Uterus (tissue), 4 donors: ENCODE measurements around the gene AHR. TPM values are rescaled to one million over a fixed set of nuclear protein-coding genes. Genes with fewer than 3 reads are reported as not detected.
"Not testable (repeated sequence)": the region's sequence is repeated elsewhere in the genome, so short reads cannot be mapped to it uniquely, and the experiment has no call there.

Experiments used
- DNase-seq, 2 donors: peaks; one replicate each; pipeline ENCODE4 v3.0.0-alpha.2; 2019 to 2020
- H3K27ac ChIP-seq, 2 donors: fragments of 200-600 bp; sonication (generic); 1 replicate in 1 of 2; 2 replicates in 1 of 2; pipeline ENCODE4 v1.5.1; 2016 to 2018
- H3K27me3 ChIP-seq, 2 donors: fragments of 200-600 bp; sonication (generic); one replicate each; pipeline ENCODE4 v1.5.1; 2018 to 2019; ENCODE audit warnings: control low read depth in 1 of 2
- H3K36me3 ChIP-seq, 2 donors: fragments of 200-600 bp; sonication (generic); one replicate each; pipeline ENCODE4 v1.5.1; 2019; ENCODE audit warnings: control low read depth in 1 of 2
- H3K4me1 ChIP-seq, 2 donors: fragments of 200-600 bp; sonication (generic); one replicate each; pipeline ENCODE4 v1.5.1; 2018 to 2019; ENCODE audit warnings: control low read depth in 1 of 2
- H3K4me3 ChIP-seq, 2 donors: fragments of 200-600 bp; sonication (generic); 1 replicate in 1 of 2; 2 replicates in 1 of 2; pipeline ENCODE4 v1.5.1; 2018 to 2019; ENCODE audit warnings: mild to moderate bottlenecking in 1 of 2
- H3K9me3 ChIP-seq, 2 donors: fragments of 200-600 bp; sonication (generic); one replicate each; pipeline ENCODE4 v1.5.1; 2019; ENCODE audit warnings: control low read depth in 1 of 2
- POLR2A ChIP-seq, 2 donors: fragments of 450-650 bp; IDR thresholded peaks; one replicate each; pipeline ENCODE4 v1.6.1; 2016; ENCODE audit warnings: antibody characterized with exemption in 2 of 2, mild to moderate bottlenecking in 1 of 2, moderate library complexity in 1 of 2
- intact Hi-C: fragments of 100-400 bp; cut with DNase I; formaldehyde crosslinking; loops from one replicate; pipeline ENCODE4 v1.15.1; 2023; ENCODE audit warnings: low total_unique reads
- total RNA-seq, 4 donors: library from RNA; depleted of rRNA in 3 of 4; stranded (reverse); fragments of >200 nt in 3 of 4; gene quantifications; one replicate each; pipeline versions ENCODE4 v1.1.0 to v1.2.4, GENCODE V29; 2014 to 2023
- TF ChIP-seq, protein P1 (sequence below), 4 experiments: fragments of 200-600 bp in 2 of 4; fragments of 450-650 bp in 2 of 4; sonication (generic) in 2 of 4; IDR thresholded peaks; one replicate each; pipeline ENCODE4 v1.5.1; 2016 to 2019; ENCODE audit warnings: antibody characterized with exemption in 4 of 4, mild to moderate bottlenecking in 2 of 4, moderate library complexity in 1 of 4
- donor health status: DM: yes; HTN: yes; CAD: no.

AHR gene
- total RNA-seq, 4 donors from 2014 or later = 43.7 to 160 (median 91.5) TPM

DNA sequence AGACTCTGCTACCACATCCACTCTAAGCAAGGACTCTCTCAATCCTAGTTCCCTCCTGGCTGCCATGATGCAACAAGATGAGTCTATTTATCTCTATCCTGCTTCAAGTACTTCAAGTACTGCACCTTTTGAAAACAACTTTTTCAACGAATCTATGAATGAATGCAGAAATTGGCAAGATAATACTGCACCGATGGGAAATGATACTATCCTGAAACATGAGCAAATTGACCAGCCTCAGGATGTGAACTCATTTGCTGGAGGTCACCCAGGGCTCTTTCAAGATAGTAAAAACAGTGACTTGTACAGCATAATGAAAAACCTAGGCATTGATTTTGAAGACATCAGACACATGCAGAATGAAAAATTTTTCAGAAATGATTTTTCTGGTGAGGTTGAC is 40.7 kb downstream of the AHR start:
- Histone ChIP-seq H3K4me1 (no peaks in the 10 kb centered on the region), H3K9me3 (no peaks in the 10 kb centered on the region), H3K4me3 (no peak overlapping the region), H3K27me3 (no peaks in the 10 kb centered on the region), H3K27ac (no peak overlapping the region), H3K36me3 (no peaks in the 10 kb centered on the region)
- TF ChIP-seq, protein P1, sequence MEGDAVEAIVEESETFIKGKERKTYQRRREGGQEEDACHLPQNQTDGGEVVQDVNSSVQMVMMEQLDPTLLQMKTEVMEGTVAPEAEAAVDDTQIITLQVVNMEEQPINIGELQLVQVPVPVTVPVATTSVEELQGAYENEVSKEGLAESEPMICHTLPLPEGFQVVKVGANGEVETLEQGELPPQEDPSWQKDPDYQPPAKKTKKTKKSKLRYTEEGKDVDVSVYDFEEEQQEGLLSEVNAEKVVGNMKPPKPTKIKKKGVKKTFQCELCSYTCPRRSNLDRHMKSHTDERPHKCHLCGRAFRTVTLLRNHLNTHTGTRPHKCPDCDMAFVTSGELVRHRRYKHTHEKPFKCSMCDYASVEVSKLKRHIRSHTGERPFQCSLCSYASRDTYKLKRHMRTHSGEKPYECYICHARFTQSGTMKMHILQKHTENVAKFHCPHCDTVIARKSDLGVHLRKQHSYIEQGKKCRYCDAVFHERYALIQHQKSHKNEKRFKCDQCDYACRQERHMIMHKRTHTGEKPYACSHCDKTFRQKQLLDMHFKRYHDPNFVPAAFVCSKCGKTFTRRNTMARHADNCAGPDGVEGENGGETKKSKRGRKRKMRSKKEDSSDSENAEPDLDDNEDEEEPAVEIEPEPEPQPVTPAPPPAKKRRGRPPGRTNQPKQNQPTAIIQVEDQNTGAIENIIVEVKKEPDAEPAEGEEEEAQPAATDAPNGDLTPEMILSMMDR (IDR thresholded peaks at IDR 0.05) = no peak
- TF ChIP-seq POLR2A (IDR thresholded peaks at IDR 0.05) = no peak
- intact Hi-C loops = no loop called here
- no peak for DNase-seq

DNA sequence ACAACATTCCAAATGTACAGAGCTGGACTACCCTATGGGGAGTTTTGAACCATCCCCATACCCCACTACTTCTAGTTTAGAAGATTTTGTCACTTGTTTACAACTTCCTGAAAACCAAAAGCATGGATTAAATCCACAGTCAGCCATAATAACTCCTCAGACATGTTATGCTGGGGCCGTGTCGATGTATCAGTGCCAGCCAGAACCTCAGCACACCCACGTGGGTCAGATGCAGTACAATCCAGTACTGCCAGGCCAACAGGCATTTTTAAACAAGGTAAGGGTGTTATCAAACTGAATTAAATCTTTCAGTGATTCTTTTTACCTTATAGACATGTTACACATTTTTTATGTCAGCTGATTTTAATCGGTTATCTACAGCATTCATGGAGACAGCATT is 41.5 kb downstream of the AHR start:
- DNase-seq = no peak
- TF ChIP-seq POLR2A (IDR thresholded peaks at IDR 0.05) = no peak
- TF ChIP-seq, protein P1 (IDR thresholded peaks at IDR 0.05) = no peak
- H3K4me3 ChIP-seq = no peak overlapping the region
- no peaks in the 10 kb centered on the region for H3K9me3 ChIP-seq
- no peaks in the 10 kb centered on the region for H3K36me3 ChIP-seq
- no peaks in the 10 kb centered on the region for H3K4me1 ChIP-seq
- intact Hi-C loops = no loop called here
- H3K27ac ChIP-seq = no peak overlapping the region
- H3K27me3 ChIP-seq = no peaks in the 10 kb centered on the region

DNA sequence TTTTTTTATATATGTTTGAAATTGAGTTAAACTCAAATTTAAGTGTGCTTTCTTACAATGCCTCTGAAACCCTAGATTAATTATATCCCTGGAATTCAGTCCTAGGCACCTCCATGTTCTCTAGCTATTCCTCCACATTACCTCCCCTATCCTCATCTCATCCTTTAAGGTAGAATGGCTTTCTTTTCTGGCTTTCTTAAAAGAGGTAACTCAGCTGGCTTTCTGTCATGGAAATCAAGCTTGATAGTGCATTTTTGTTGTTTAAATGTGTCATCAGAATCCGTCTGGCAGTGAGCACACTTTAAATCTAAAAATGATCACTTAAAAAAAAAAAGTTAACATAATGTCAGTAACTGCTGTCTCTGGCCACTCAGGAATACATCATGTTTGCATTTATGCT is 42.2 kb downstream of the AHR start:
- intact Hi-C loops = no loop called here
- TF ChIP-seq, protein P1 (IDR thresholded peaks at IDR 0.05) = no peak
- TF ChIP-seq POLR2A (IDR thresholded peaks at IDR 0.05) = no peak

DNA sequence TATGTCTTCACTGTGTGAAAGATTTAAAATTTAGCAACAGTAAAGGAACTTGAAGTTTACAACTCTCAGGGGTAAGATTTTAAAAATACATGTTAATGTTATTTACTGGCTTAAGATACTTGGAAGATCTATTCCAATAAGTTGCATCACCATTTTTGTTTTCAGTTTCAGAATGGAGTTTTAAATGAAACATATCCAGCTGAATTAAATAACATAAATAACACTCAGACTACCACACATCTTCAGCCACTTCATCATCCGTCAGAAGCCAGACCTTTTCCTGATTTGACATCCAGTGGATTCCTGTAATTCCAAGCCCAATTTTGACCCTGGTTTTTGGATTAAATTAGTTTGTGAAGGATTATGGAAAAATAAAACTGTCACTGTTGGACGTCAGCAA is 44.3 kb downstream of the AHR start:
- Histone ChIP-seq H3K27ac (no peak overlapping the region), H3K9me3 (no peaks in the 10 kb centered on the region), H3K4me1 (no peaks in the 10 kb centered on the region), H3K27me3 (no peaks in the 10 kb centered on the region), H3K36me3 (no peaks in the 10 kb centered on the region), H3K4me3 (no peak overlapping the region)
- intact Hi-C loops = no loop called here
- TF ChIP-seq POLR2A (IDR thresholded peaks at IDR 0.05) = no peak
- TF ChIP-seq, protein P1 (IDR thresholded peaks at IDR 0.05) = no peak
- DNase-seq = no peak

More for the DNA sequence above, 42.2 kb downstream of the AHR start:
- H3K27ac ChIP-seq = no peak overlapping the region
- no peaks in the 10 kb centered on the region for H3K4me1 ChIP-seq
- no peak overlapping the region for H3K4me3 ChIP-seq
- no peak for DNase-seq
- H3K27me3 ChIP-seq = no peaks in the 10 kb centered on the region
- H3K9me3 ChIP-seq = no peaks in the 10 kb centered on the region
- H3K36me3 ChIP-seq = no peaks in the 10 kb centered on the region

DNA sequence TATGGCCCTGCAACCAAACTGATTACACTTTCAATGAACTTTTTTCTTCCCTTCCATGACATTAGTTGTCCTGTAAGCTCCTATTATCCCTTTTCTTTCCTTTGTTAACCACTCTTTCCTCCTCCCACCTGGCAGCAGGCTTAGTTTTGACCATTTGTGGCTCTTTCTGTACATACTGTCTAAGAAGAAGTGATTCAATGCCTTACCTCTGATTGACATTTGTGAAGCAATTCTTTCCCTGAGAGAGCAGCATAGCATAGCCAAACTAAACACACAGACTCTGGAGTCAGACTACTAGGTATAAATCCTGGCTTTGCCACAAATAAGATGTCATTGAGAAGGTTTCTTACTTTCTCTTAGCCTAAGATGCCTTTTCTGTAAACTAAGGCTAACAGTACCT is 48.9 kb downstream of the AHR start:
- intact Hi-C loops = no loop called here
- Histone ChIP-seq H3K4me3 (no peak overlapping the region), H3K9me3 (no peaks in the 10 kb centered on the region), H3K27me3 (no peaks in the 10 kb centered on the region), H3K27ac (no peak overlapping the region), H3K36me3 (no peaks in the 10 kb centered on the region), H3K4me1 (no peaks in the 10 kb centered on the region)
- TF ChIP-seq POLR2A (IDR thresholded peaks at IDR 0.05) = no peak
- TF ChIP-seq, protein P1 (IDR thresholded peaks at IDR 0.05) = no peak
- DNase-seq = no peak

DNA sequence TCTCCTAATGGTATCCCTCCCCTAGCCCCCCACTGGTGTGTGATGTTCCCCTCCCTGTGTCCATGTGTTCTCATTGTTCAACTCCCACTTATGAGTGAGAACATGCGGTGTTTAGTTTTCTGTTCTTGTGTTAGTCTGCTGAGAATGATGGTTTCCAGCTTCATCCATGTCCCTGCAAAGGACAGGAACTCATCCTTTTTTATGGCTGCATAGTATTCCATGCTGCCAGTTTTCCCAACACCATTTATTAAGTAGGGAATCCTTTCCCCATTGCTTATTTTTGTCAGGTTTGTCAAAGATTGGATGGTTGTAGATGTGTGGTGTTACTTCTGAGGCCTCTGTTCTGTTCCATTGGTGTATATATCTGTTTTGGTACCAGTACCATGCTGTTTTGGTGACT is 50.5 kb downstream of the AHR start:
- DNase-seq, H3K27me3 ChIP-seq, H3K9me3 ChIP-seq, H3K36me3 ChIP-seq, H3K4me1 ChIP-seq, H3K27ac ChIP-seq, intact Hi-C loops, H3K4me3 ChIP-seq: not testable (repeated sequence)

DNA sequence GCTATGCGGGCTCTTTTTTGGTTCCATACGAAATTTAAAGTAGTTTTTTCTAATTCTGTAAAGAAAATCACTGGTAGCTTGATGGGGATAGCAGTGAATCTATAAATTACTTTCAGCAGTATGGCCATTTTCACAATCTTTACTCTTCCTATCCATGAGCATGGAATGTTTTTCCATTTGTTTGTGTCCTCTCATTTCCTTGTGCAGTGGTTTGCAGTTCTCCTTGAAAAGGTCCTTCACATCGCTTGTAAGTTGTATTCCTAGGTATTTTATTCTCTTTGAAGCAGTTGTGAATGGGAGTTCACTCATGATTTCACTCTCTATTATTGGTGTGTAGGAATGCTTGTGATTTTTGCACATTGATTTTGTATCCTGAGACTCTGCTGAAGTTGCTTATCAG is 51.9 kb downstream of the AHR start:
- H3K27ac ChIP-seq, H3K4me3 ChIP-seq, H3K9me3 ChIP-seq, DNase-seq, intact Hi-C loops, H3K4me1 ChIP-seq, H3K36me3 ChIP-seq, H3K27me3 ChIP-seq: not testable (repeated sequence)

DNA sequence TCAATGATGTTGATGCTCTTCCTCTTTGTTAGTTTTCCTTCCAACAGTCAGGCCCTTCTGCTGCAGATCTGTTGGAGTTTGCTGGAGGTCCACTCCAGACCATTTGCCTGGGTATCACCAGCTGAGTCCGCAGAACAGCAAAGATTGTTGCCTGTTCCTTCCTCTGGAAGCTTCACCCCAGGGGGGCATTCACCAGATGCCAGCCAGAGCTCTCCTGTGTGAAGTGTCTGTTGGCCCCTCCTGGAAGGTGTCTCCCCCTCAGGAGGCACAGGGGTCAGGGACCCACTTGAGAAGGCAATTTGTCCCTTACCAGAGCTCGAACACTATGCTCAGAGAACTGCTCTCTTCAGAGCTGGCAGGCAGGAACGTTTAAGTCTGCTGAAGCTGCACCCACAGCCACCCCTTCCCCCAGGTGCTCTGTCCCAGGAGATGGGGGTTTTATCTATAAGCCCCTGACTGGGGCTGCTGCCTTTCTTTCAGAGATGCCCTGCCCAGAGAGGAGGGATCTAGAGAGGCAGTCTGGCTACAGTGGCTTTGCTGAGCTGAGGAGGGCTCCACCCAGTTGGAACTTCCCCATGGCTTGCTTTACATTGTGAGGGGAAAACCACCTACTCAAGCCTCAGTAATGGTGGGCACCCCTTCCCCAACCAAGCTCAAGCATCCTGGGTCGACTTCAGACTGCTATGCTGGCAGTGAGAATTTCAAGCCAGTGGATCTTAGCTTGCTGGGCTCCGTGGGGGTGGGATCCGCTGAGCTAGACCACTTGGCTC is 55.4 kb downstream of the AHR start:
- H3K9me3 ChIP-seq, H3K36me3 ChIP-seq, H3K4me3 ChIP-seq, intact Hi-C loops, DNase-seq, H3K4me1 ChIP-seq, H3K27me3 ChIP-seq, H3K27ac ChIP-seq: not testable (repeated sequence)
